GM21737 (cell line): Measurements from ENCODE around the gene SSBP2.
"Not testable (repeated sequence)": the region's sequence is repeated elsewhere in the genome, so short reads cannot be mapped to it uniquely, and the experiment has no call there.

Experiments
- ATAC-seq: cut with Tn5 transposase; IDR thresholded peaks from one replicate; pipeline ENCODE4 v1.9.1; 2021; ENCODE audit warnings: mild to moderate bottlenecking, moderate library complexity; ENCODE audit not compliant: unreplicated experiment

SSBP2 gene

GRCh38 chr5:81675420-81675819, 75.5 kb downstream of the SSBP2 start:
- no peak for ATAC-seq

- ATAC-seq: no peak
Measured at GRCh38 chr5:81665795-81666194, 85.1 kb downstream of the SSBP2 start.

DNA sequence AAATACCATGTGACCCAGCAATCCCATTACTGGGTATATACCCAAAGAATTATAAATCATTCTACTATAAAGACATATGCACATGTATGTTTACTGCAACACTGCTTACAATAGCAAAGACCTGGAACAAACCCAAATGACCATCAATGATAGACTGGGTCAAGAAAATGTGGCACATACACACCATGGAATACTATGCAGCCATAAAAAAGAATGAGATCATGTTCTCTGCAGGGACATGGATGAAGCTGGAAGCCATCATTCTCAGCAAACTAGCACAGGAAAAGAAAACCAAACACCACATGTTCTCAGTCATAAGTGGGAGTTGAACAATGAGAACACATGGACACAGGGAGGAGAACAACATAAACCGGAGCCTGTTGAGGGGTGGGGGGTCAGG, 90.3 kb downstream of the SSBP2 start:
- not testable (repeated sequence) for ATAC-seq

DNA sequence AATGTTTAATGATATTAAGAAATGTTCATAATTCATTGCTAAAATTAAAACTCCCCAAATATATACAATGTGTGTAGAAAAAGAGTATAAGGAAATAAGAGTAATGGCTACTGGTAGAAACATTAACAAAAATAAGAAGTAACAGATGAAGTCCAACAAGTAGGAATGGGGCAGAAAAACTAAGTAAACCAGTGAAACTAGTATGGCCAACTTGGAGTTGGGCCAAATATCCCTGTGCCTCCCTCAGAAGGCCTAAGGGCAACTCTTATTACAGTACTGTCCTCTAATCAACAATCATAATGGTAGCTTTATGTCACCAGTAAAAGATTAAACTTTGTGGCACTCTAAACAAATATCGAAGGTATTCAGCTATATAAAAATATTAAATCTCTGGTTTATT, 93.5 kb downstream of the SSBP2 start:
- ATAC-seq: no peak

DNA sequence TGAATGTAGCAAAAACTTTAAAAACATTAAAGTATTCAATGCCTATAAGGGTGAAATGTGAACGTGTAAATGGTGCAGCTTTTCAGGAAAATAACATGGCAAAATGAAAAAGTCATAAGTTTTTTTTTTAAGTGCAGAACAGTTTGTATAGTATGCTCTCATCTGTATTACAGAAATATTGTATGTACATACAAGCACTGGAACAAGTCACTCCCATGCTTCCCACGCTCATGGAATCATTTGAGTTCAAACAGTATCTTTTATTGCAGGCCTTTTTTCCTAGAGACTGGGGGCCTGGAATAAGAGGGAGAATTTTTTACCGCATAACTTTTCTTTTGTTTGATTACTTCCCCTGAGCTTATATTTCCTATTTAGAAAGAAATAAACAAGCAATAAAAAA, 94.1 kb downstream of the SSBP2 start:
- ATAC-seq: no peak

DNA sequence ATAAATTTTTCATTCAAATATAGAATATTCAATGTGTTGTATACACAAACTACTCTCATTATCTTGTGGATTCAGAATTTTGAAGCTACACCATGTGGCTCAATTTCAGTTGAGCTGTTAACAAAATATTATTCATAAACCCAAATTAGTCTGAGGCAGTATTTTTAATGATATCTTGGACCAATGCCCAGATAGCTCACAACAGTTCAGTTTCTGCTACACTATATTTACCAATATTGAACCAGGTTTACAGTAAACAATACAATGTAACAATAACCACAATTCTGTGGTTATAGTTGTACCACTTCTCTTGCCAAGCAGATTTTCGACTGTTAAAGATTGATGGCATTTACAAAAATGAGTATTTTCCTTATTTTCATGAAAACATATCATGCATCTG, 99.9 kb downstream of the SSBP2 start:
- ATAC-seq: no peak

DNA sequence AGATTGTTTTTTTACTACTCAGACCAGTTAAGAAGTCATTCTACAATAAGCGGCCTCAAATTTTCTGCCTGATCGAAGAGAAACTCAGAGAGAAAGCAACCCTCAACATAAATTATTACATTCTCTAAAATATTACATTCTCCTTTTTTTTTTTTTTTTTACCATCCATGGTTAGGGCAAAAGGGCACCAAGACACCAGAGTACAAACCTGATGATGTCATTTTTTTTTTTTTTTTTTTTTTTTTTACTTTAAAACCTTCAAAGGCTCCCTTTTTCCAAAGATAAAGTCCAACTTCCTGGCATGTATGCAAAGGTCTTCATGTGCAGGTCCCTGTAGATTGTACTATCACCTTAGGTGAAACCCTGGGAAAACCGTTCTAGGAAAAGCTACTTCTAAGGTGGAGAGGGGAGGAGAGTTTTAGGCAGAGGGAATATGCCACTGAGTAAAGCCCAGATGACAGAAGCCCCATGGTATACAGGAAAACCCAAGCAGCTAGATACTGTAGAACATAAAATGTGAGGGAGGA, 104.4 kb downstream of the SSBP2 start:
- ATAC-seq: no peak

- no peak for ATAC-seq
Measured at GRCh38 chr5:81642210-81642609, 108.7 kb downstream of the SSBP2 start.

- no peak for ATAC-seq
Measured at GRCh38 chr5:81639556-81639955, 111.3 kb downstream of the SSBP2 start.

- no peak for ATAC-seq
Measured at GRCh38 chr5:81638471-81638870, 112.4 kb downstream of the SSBP2 start.

- ATAC-seq: no peak
Measured at GRCh38 chr5:81633891-81634290, 117.0 kb downstream of the SSBP2 start.

DNA sequence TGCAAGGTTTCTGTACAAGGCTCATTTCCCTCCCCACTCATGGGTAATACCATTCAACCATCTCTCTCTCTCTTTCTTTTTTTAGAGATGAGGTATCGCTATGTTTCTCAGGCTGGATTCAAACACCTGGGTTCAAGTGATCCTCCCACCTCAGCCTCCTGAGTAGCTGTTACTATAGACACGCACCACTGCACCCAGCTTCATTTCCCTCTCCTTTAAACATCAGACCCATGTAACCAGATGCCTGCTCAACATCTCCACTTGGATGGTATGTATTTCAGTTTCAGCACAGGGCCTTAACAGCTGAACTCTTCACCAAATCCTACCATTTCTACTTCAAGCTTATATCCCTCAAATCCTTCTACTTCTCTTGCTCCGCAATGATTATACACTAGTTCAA, 117.4 kb downstream of the SSBP2 start:
- ATAC-seq: no peak

DNA sequence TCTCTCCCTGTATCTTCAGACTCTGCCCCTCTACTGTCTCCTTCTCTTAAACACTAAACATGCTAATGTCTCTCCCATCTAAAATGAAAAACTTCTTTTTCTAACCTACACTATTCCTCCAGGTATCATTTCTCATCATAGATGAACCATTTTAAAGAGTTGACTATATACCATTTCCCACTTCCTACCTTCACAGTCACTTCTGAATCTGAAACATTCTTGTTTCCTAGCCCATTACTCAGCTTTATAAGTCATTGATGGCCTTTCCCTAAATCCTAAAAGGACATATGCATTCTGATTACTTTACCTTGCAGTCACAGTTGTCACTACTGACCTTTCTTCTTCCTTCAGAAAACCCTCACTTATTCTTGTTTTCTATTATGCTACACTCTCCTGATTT, 118.2 kb downstream of the SSBP2 start:
- no peak for ATAC-seq

DNA sequence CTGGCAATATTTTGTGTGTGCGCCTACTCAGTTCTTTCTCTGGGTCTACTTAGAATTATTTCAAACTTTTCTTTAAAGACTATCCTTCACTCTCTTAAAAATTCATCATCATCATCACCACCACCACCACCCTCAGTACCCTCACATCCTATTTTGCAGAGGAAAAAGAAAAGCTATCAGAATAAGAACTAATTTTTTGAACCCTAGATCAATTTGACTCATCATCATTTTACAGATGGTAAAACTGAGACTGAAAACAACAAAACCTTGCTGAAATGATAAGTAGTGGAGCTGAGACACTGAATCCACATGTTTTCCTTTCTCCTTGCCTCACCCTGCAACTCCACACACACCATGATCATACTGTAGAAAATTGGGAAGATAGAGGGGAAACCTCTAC, 119.3 kb downstream of the SSBP2 start:
- no peak for ATAC-seq

DNA sequence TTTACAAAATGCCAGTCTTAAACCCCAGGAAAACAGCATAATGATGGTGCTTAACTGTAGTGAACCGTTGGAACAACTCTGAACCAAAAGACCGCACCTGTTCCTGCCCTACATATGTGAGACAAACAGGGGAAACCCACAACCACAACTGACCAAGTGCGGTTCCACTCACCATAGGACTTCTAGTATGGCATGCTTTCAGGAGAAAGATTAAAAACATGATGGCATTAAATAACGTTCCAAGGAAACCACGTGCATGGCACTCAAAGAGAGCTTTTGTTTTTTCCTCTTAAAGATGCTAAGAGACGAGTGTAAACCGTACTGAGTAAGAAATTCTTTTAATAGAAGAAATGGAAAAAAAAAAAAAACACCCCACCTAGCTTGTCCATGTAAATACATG, 119.8 kb downstream of the SSBP2 start:
- peak; percentile 81 for ATAC-seq

GRCh38 chr5:81630684-81631083, 120.2 kb downstream of the SSBP2 start:
- no peak for ATAC-seq

GRCh38 chr5:81629986-81630385, 120.9 kb downstream of the SSBP2 start:
- no peak for ATAC-seq

- not testable (repeated sequence) for ATAC-seq
Measured at GRCh38 chr5:81628061-81628460, 122.8 kb downstream of the SSBP2 start.

- no peak for ATAC-seq
Measured at GRCh38 chr5:81626524-81626923, 124.4 kb downstream of the SSBP2 start.

- ATAC-seq: no peak
Measured at GRCh38 chr5:81609810-81610375, 141.0 kb downstream of the SSBP2 start.

GRCh38 chr5:81608976-81609375, 141.9 kb downstream of the SSBP2 start:
- no peak for ATAC-seq

- no peak for ATAC-seq
Measured at GRCh38 chr5:81607693-81608092, 143.2 kb downstream of the SSBP2 start.

DNA sequence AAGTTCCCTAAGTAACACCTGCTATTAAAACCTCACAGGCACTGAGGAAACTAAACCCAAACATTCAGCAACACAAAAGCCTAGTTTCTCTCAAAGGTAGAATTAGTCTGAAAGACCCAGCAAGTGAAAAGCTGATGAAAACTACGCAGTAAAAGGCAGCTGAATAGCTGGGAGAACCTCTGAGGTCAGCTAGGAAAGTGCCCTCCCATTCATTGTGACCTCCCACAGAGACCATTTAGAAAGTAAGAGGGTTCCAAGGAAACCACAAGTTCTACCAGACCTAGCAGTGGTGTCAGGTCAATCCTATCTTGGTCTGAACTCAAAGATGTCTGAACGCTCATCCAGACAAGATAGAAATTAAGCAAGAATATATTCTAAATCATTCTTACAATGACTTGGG, 144.7 kb downstream of the SSBP2 start:
- ATAC-seq: no peak
